GM12878 (cell line): ENCODE measurements around the gene TOGARAM1. TPM values are rescaled to one million over a fixed set of nuclear protein-coding genes. Genes with fewer than 3 reads are reported as not detected.

Experiments used
- BCL11A ChIP-seq: IDR thresholded peaks from 2 replicates; pipeline ENCODE4 v1.6.1; 2011; ENCODE audit warnings: low read depth, low read length
- BCL3 ChIP-seq: IDR thresholded peaks from 2 replicates; pipeline ENCODE4 v1.6.1; 2011; ENCODE audit warnings: borderline replicate concordance, low read depth, mild to moderate bottlenecking, moderate library complexity, low read length; ENCODE audit not compliant: insufficient read depth, poor library complexity, severe bottlenecking
- CBFB ChIP-seq: IDR thresholded peaks from 2 replicates; pipeline ENCODE4 v1.6.1; 2016; ENCODE audit warnings: antibody characterized with exemption, low read depth
- CBX3 ChIP-seq: fragments of 200-600 bp; sonication (generic); IDR thresholded peaks from 2 replicates; pipeline ENCODE4 v1.6.1; 2016; ENCODE audit warnings: low read depth, borderline replicate concordance
- CBX5 ChIP-seq: sonication (generic); IDR thresholded peaks from 2 replicates; pipeline ENCODE4 v1.6.1; 2016; ENCODE audit warnings: low read depth, moderate library complexity, mild to moderate bottlenecking, inconsistent platforms
- CHD1 ChIP-seq: IDR thresholded peaks from 2 replicates; pipeline ENCODE4 v1.6.1; 2012; ENCODE audit warnings: low read depth, low read length, improper control_type of control experiment
- EGR1 ChIP-seq, 2 experiments: IDR thresholded peaks; 1 replicate in 1 of 2; 2 replicates in 1 of 2; pipeline ENCODE4 v1.6.1; 2011 to 2012; ENCODE audit warnings: low read depth in 2 of 2, low read length in 2 of 2, borderline replicate concordance in 1 of 2, mild to moderate bottlenecking in 1 of 2, moderate library complexity in 1 of 2
- ETV6 ChIP-seq, 2 experiments: fragments of 450-650 bp in 1 of 2; IDR thresholded peaks in 1 of 2; conservative IDR thresholded peaks in 1 of 2; 2 replicates each; pipeline ENCODE4 v1.6.1; 2014; ENCODE audit warnings: antibody characterized with exemption in 1 of 2, borderline replicate concordance in 1 of 2, low read depth in 1 of 2, mild to moderate bottlenecking in 1 of 2, moderate library complexity in 1 of 2
- GABPA ChIP-seq: IDR thresholded peaks from 2 replicates; pipeline ENCODE4 v1.6.1; 2014; ENCODE audit warnings: antibody characterized with exemption, low read depth, mild to moderate bottlenecking, inconsistent platforms
- GATAD2B ChIP-seq: fragments of 450-650 bp; conservative IDR thresholded peaks from 2 replicates; pipeline ENCODE4 v1.6.1; 2017; ENCODE audit warnings: low read depth, mild to moderate bottlenecking, moderate library complexity
- HDAC2 ChIP-seq: fragments of 200-600 bp; sonication (generic); IDR thresholded peaks from 2 replicates; pipeline ENCODE4 v1.6.1; 2017
- IRF4 ChIP-seq: IDR thresholded peaks from 2 replicates; pipeline ENCODE4 v1.6.1; 2011; ENCODE audit warnings: low read depth, low read length
- KLF5 ChIP-seq: fragments of 450-650 bp; IDR thresholded peaks from 2 replicates; pipeline ENCODE4 v1.6.1; 2014; ENCODE audit warnings: mild to moderate bottlenecking; ENCODE audit not compliant: partially characterized antibody
- MTA3 ChIP-seq: IDR thresholded peaks from 2 replicates; pipeline ENCODE4 v1.6.1; 2012; ENCODE audit warnings: low read length, inconsistent platforms, borderline replicate concordance
- NR2C1 ChIP-seq: fragments of 450-650 bp; IDR thresholded peaks from 2 replicates; pipeline ENCODE4 v1.6.1; 2017; ENCODE audit warnings: antibody characterized with exemption, mild to moderate bottlenecking, moderate library complexity
- NR2F1 ChIP-seq: fragments of 450-650 bp; conservative IDR thresholded peaks from 2 replicates; pipeline ENCODE4 v1.6.1; 2017; ENCODE audit warnings: mild to moderate bottlenecking
- PRDM15 ChIP-seq: fragments of 450-650 bp; formaldehyde crosslinking; IDR thresholded peaks from 2 replicates; pipeline ENCODE4 v1.4.0; 2020; ENCODE audit warnings: mild to moderate bottlenecking, moderate library complexity
- RCOR1 ChIP-seq: conservative IDR thresholded peaks from 2 replicates; pipeline ENCODE4 v1.6.1; 2012; ENCODE audit warnings: low read depth, low read length, improper control_type of control experiment
- SIN3A ChIP-seq: IDR thresholded peaks from 2 replicates; pipeline ENCODE4 v1.6.1; 2012; ENCODE audit warnings: low read depth, low read length, improper control_type of control experiment
- SPI1 ChIP-seq: IDR thresholded peaks from 2 replicates; pipeline ENCODE4 v1.6.1; 2011; ENCODE audit warnings: low read depth, mild to moderate bottlenecking, low read length, moderate library complexity, borderline replicate concordance; ENCODE audit not compliant: insufficient read depth
- SREBF2 ChIP-seq: IDR thresholded peaks from 2 replicates; pipeline ENCODE4 v1.6.1; 2012; ENCODE audit warnings: mild to moderate bottlenecking, low read length
- STAT3 ChIP-seq: IDR thresholded peaks from 2 replicates; pipeline ENCODE4 v1.6.1; 2011; ENCODE audit warnings: low read depth, low read length, improper control_type of control experiment
- TCF7 ChIP-seq: IDR thresholded peaks from 2 replicates; pipeline ENCODE4 v1.6.1; 2014; ENCODE audit warnings: antibody characterized with exemption, borderline replicate concordance
- YY1 ChIP-seq: IDR thresholded peaks from 2 replicates; pipeline ENCODE4 v1.6.1; 2011; ENCODE audit warnings: low read depth, mild to moderate bottlenecking, low read length
- ZNF207 ChIP-seq: fragments of 450-650 bp; IDR thresholded peaks from 2 replicates; pipeline ENCODE4 v1.6.1; 2014; ENCODE audit warnings: antibody characterized with exemption, mild to moderate bottlenecking, borderline replicate concordance
- ZNF217 ChIP-seq: fragments of 450-650 bp; IDR thresholded peaks from 2 replicates; pipeline ENCODE4 v1.6.1; 2017; ENCODE audit warnings: antibody characterized with exemption, mild to moderate bottlenecking
- ZNF24 ChIP-seq: fragments of 450-650 bp; IDR thresholded peaks from 2 replicates; pipeline ENCODE4 v1.6.1; 2017; ENCODE audit warnings: antibody characterized with exemption, mild to moderate bottlenecking
- ZNF274 ChIP-seq: IDR thresholded peaks from one replicate; pipeline ENCODE4 v1.8.0; 2011; ENCODE audit not compliant: insufficient read length, insufficient read depth
- polyA plus RNA-seq, 11 experiments: library from polyadenylated mRNA; depleted of rRNA in 4 of 11; unstranded in 6 of 11; stranded (reverse) in 5 of 11; fragments of >200 nt; fragmentation: Nextera tagmentation in 4 of 11; fragmentation: Illumina TruSeq in 1 of 11; extraction: Ambion mirVana in 4 of 11; extraction: Trizol in 1 of 11; gene quantifications; 1 replicate in 1 of 11; 2 replicates in 10 of 11; pipeline versions ENCODE4 v1.2.1 to v1.2.3, GENCODE V29; 2011 to 2016; ENCODE audit warnings: inconsistent platforms in 2 of 11, missing spikeins in 2 of 11, low read depth in 1 of 11
- total RNA-seq, 4 experiments: library from RNA; depleted of rRNA in 3 of 4; stranded (reverse); fragments of >200 nt in 3 of 4; fragmentation: Illumina TruSeq in 1 of 4; extraction: Trizol in 1 of 4; gene quantifications; 2 replicates each; pipeline versions ENCODE4 v1.2.1 to v1.2.3, GENCODE V29; 2013 to 2021

The TOGARAM1 gene
- total and polyA plus RNA-seq, 10 of the 15 experiments (the other 5 are each of a cell fraction or from before 2014, with no cell fraction given): 2.1 to 14.4 (median 7.2) TPM

- 0 out of 2 replicates have a peak, but pooled peaks have one; percentile 30 for TF ChIP-seq PRDM15 (CRISPR knock-in tag)
- TF ChIP-seq GABPA: peak; percentile 98
- no peak; the same call in none of the 2 replicates for TF ChIP-seq ZNF207
- TF ChIP-seq CHD1: no peak
- no peak for TF ChIP-seq ZNF217
- no peak for TF ChIP-seq BCL3
- no peak for TF ChIP-seq GATAD2B
- no peak for TF ChIP-seq CBX5
- peak; percentile 73 for TF ChIP-seq KLF5
- TF ChIP-seq HDAC2: no peak
- TF ChIP-seq STAT3: no peak
- TF ChIP-seq BCL11A: no peak
- no peak; the same call in 1 of the 2 replicates for TF ChIP-seq SREBF2
- TF ChIP-seq IRF4: no peak
- TF ChIP-seq MTA3: no peak
- peak; percentile 92 for TF ChIP-seq SPI1
- TF ChIP-seq TCF7: no peak
- 0 out of 4 replicates have a peak, but pooled peaks of 1 of the 2 experiments have one; percentile 12 for TF ChIP-seq ETV6 (conservative IDR thresholded peaks at IDR 0.05 in 1 of 2, IDR thresholded peaks at IDR 0.05 in 1 of 2; ENCODE audit: borderline replicate concordance in 1 of 2, low read depth in 1 of 2)
- TF ChIP-seq ZNF274: no peak
- TF ChIP-seq SIN3A: peak; percentile 97
- no peak for TF ChIP-seq CBFB
- no peak for TF ChIP-seq ZNF24
- TF ChIP-seq EGR1 (IDR thresholded peaks at IDR 0.05; ENCODE audit: borderline replicate concordance in 1 of 2, low read depth in 2 of 2, low read length in 2 of 2): no peak
- peak; percentile 97 for TF ChIP-seq NR2F1
- TF ChIP-seq RCOR1: no peak
- TF ChIP-seq NR2C1: peak; percentile 99
- TF ChIP-seq CBX3: no peak
- TF ChIP-seq YY1: peak; percentile 95
Measured at GRCh38 chr14:44961554-44962333, at the start of gene TOGARAM1, which contains the start of gene KLHL28 (continued).
